A549 (cell line): ENCODE data around the gene COPB1. TPM values are rescaled to one million over a fixed set of nuclear protein-coding genes. Genes with fewer than 3 reads are reported as not detected.

Source experiments
- ATAC-seq, 2 experiments: fragments of 200-7000 bp in 1 of 2; fragments of >200 bp in 1 of 2; cut with Nextera tagmentation in 1 of 2; cut with Tn5 transposase in 1 of 2; 3 replicates each; pipeline versions ENCODE4 v1.8.0 to v1.9.1; 2018 to 2020; ENCODE audit warnings: mild to moderate bottlenecking in 1 of 2, moderate library complexity in 1 of 2
- CTCF ChIA-PET: fragments of 300-600 bp; sonication (Branson Sonifier 250); formaldehyde crosslinking; extraction: SDS; loops from one replicate; lab custom pipeline; 2021; ENCODE audit warnings: antibody characterized with exemption, inconsistent platforms; lab: Yijun Ruan, JAX
- POLR2A ChIA-PET: fragments of 350-600 bp; formaldehyde crosslinking; extraction: SDS; loops from one replicate; lab custom pipeline; 2021; ENCODE audit warnings: antibody characterized with exemption, inconsistent platforms; lab: Yijun Ruan, JAX
- DNase-seq, 2 experiments: peaks; one replicate each; pipeline versions ENCODE4 v3.0.0 to v3.0.0-alpha.2; 2011 to 2016; ENCODE audit warnings: low read depth in 1 of 2, low spot score in 1 of 2
- FAIRE-seq: peaks from 2 replicates; lab custom pipeline; 2011; peaks lifted over from hg19 to GRCh38; lab: Jason Lieb, UNC
- H3K27ac ChIP-seq, 2 experiments: fragments of >200 bp; sonication (Bioruptor Twin); formaldehyde crosslinking; 3 replicates each; pipeline ENCODE4 v1.5.1; 2016 to 2017
- H3K4me1 ChIP-seq: fragments of >200 bp; sonication (Bioruptor Twin); formaldehyde crosslinking; 3 replicates; pipeline ENCODE4 v1.6.1; 2016
- H3K4me2 ChIP-seq: fragments of >200 bp; sonication (Bioruptor Twin); formaldehyde crosslinking; 3 replicates; pipeline ENCODE4 v1.6.1; 2016
- H3K4me3 ChIP-seq: fragments of >200 bp; sonication (Bioruptor Twin); formaldehyde crosslinking; 3 replicates; pipeline ENCODE4 v1.5.1; 2016
- H3K9me3 ChIP-seq: fragments of >200 bp; sonication (Bioruptor Twin); formaldehyde crosslinking; 3 replicates; pipeline ENCODE4 v1.6.1; 2016
- ATOH8 ChIP-seq: fragments of 250-450 bp; sonication (Bioruptor Pico); IDR thresholded peaks from 2 replicates; pipeline ENCODE4 v1.5.0; 2020; ENCODE audit warnings: low read depth, mild to moderate bottlenecking, moderate library complexity
- CTCF ChIP-seq: fragments of >200 bp; sonication (Bioruptor Twin); formaldehyde crosslinking; IDR thresholded peaks from 3 replicates; pipeline ENCODE4 v1.5.1; 2016
- EHMT2 ChIP-seq: fragments of 200-600 bp; sonication (generic); IDR thresholded peaks from 2 replicates; pipeline ENCODE4 v1.6.1; 2016; ENCODE audit warnings: antibody characterized with exemption, low read depth, mild to moderate bottlenecking, moderate library complexity
- EP300 ChIP-seq, 2 experiments: fragments of >200 bp; sonication (Bioruptor Twin); formaldehyde crosslinking; IDR thresholded peaks; 2 replicates in 1 of 2; 3 replicates in 1 of 2; pipeline ENCODE4 v1.6.1; 2016 to 2017
- HDAC2 ChIP-seq: fragments of 200-600 bp; sonication (generic); IDR thresholded peaks from 2 replicates; pipeline ENCODE4 v1.6.1; 2016
- HES2 ChIP-seq: fragments of >200 bp; sonication (Bioruptor Twin); formaldehyde crosslinking; IDR thresholded peaks from 2 replicates; pipeline ENCODE4 v1.6.1; 2016
- HEYL ChIP-seq: fragments of 250-450 bp; sonication (Bioruptor Pico); IDR thresholded peaks from 2 replicates; pipeline ENCODE4 v1.8.0; 2021; ENCODE audit warnings: mild to moderate bottlenecking, moderate library complexity
- KDM5A ChIP-seq: fragments of 200-600 bp; sonication (generic); IDR thresholded peaks from 2 replicates; pipeline ENCODE4 v1.6.1; 2016; ENCODE audit warnings: antibody characterized with exemption, mild to moderate bottlenecking
- MAFK ChIP-seq: fragments of 450-650 bp; IDR thresholded peaks from 2 replicates; pipeline ENCODE4 v1.6.1; 2014; ENCODE audit not compliant: partially characterized antibody
- MAX ChIP-seq: IDR thresholded peaks from 2 replicates; pipeline ENCODE4 v1.6.1; 2012
- MYC ChIP-seq: IDR thresholded peaks from 2 replicates; pipeline ENCODE4 v1.6.1; 2012; ENCODE audit warnings: mild to moderate bottlenecking, inconsistent platforms, low read length, improper control_type of control experiment, borderline replicate concordance
- NFE2L2 ChIP-seq: fragments of 150-350 bp; conservative IDR thresholded peaks from 2 replicates; pipeline ENCODE4 v1.6.1; 2014; ENCODE audit warnings: low read length
- NR3C1 ChIP-seq: fragments of >200 bp; sonication (Bioruptor Twin); formaldehyde crosslinking; IDR thresholded peaks from 3 replicates; pipeline ENCODE4 v1.6.1; 2017
- POLR2AphosphoS2 ChIP-seq: conservative IDR thresholded peaks from 2 replicates; pipeline ENCODE4 v1.6.1; 2012; ENCODE audit warnings: low read length, improper control_type of control experiment, inconsistent platforms
- RAD21 ChIP-seq, 2 experiments: fragments of >200 bp in 1 of 2; sonication (Bioruptor Twin) in 1 of 2; formaldehyde crosslinking in 1 of 2; IDR thresholded peaks in 1 of 2; conservative IDR thresholded peaks in 1 of 2; 2 replicates in 1 of 2; 3 replicates in 1 of 2; pipeline ENCODE4 v1.6.1; 2012 to 2018; ENCODE audit warnings: inconsistent platforms in 1 of 2
- SMC3 ChIP-seq: fragments of >200 bp; sonication (Bioruptor Twin); formaldehyde crosslinking; IDR thresholded peaks from 3 replicates; pipeline ENCODE4 v1.6.1; 2018; ENCODE audit warnings: inconsistent platforms
- SREBF2 ChIP-seq: fragments of 450-650 bp; IDR thresholded peaks from 2 replicates; pipeline ENCODE4 v1.6.1; 2014; ENCODE audit warnings: mild to moderate bottlenecking, moderate library complexity
- ZNF302 ChIP-seq: fragments of 250-450 bp; sonication (Bioruptor Pico); IDR thresholded peaks from 2 replicates; pipeline ENCODE4 v1.9.0; 2021; ENCODE audit warnings: inconsistent platforms, mild to moderate bottlenecking, moderate library complexity
- WGBS: methylation state at CpG from one replicate; pipeline ENCODE4 v1.1.6; 2017; ENCODE audit errors: missing lambda C conversion rate; 5-methylcytosine and 5-hydroxymethylcytosine counted together
- polyA plus RNA-seq, 4 experiments: library from polyadenylated mRNA; depleted of rRNA in 3 of 4; stranded (reverse); fragments of >200 nt; fragmentation: RNase III in 1 of 4; extraction: RNeasy Plus Mini Kit Qiagen cat#74134 plus additional on column Dnase treatment in 1 of 4; gene quantifications; 2 replicates in 3 of 4; 3 replicates in 1 of 4; pipeline ENCODE4 v1.2.3, GENCODE V29; 2011 to 2017

The COPB1 gene
- polyA plus RNA-seq, 2 of the 4 experiments (the other 2 are of a cell fraction): 128 to 232 TPM

GRCh38 chr11:14418801-14419417 is 80.7 kb downstream of the COPB1 start:
- ATAC-seq (peak; percentile 50 to 66; a peak in 4 of 6 replicates), DNase-seq (peak; percentile 67)
- POLR2A ChIA-PET: interaction anchor here (0.5 to 1.0 kb wide), 4 partner anchors 36 to 118 kb away, joined by 4 to 9 read pairs (median 5); no protein-coding TSS in a partner anchor
- H3K4me2 ChIP-seq: no peak overlapping the region
- peaks cover 39% of the 10 kb centered on the region for H3K4me1 ChIP-seq
- CTCF ChIA-PET: interaction anchor here (0.6 to 8.5 kb wide), 58 partner anchors 9 to 488 kb away, joined by 3 to 127 read pairs (median 4); no protein-coding TSS in a partner anchor
- peak; percentile 65 for TF ChIP-seq CTCF
- peak; percentile 73 to 80 for TF ChIP-seq RAD21 (conservative IDR thresholded peaks at IDR 0.05 in 1 of 2, IDR thresholded peaks at IDR 0.05 in 1 of 2)
- no peak for TF ChIP-seq SREBF2
- TF ChIP-seq ATOH8 (CRISPR knock-in tag): no peak
- TF ChIP-seq SMC3: peak; percentile 68
- TF ChIP-seq, all 56 proteins: peak for 3
- Histone ChIP-seq H3K4me3 (no peak overlapping the region), H3K27ac (peak overlapping the region in 1 of 2 experiments; percentile 59; a peak in 3 of 6 replicates), H3K9me3 (no peaks in the 10 kb centered on the region)
- 39% methylated on average over 6 of the region's 6 CpGs for WGBS
- no peak for FAIRE-seq

- CTCF ChIA-PET: interaction anchor here (0.8 to 8.5 kb wide), 29 partner anchors 8 to 489 kb away, joined by 3 to 127 read pairs (median 6); no protein-coding TSS in a partner anchor
- FAIRE-seq (no peak), ATAC-seq (no peak), DNase-seq (no peak)
- Histone ChIP-seq H3K4me2 (no peak overlapping the region), H3K4me1 (peaks cover 32% of the 10 kb centered on the region), H3K27ac (no peak overlapping the region), H3K9me3 (no peaks in the 10 kb centered on the region), H3K4me3 (no peak overlapping the region)
- POLR2A ChIA-PET: interaction anchor here (0.6 to 1.0 kb wide), 2 partner anchors 37 to 58 kb away, joined by 4 to 9 read pairs; no protein-coding TSS in a partner anchor
- WGBS: 81% methylated on average over 4 of the region's 4 CpGs
- TF ChIP-seq HES2 (no peak), MYC (no peak), HEYL (CRISPR knock-in tag) (no peak), HDAC2 (no peak), POLR2AphosphoS2 (no peak)
These were observed 81.8 kb downstream of the COPB1 start for GRCh38 chr11:14417617-14418374.

- CTCF ChIA-PET: interaction anchor here (0.6 to 8.5 kb wide), 11 partner anchors 12 to 1508 kb away, joined by 3 to 127 read pairs (median 6); no protein-coding TSS in a partner anchor
- POLR2A ChIA-PET: no interaction called here
- no peak for ATAC-seq
- FAIRE-seq: no peak
- H3K4me2 ChIP-seq: no peak overlapping the region
- TF ChIP-seq SMC3 (no peak), SREBF2 (no peak), KDM5A (no peak), EHMT2 (no peak), MAFK (no peak), MAX (no peak), NFE2L2 (no peak), EP300 (IDR thresholded peaks at IDR 0.05) (no peak), RAD21 (conservative IDR thresholded peaks at IDR 0.05 in 1 of 2, IDR thresholded peaks at IDR 0.05 in 1 of 2) (no peak), ZNF302 (CRISPR knock-in tag) (no peak), NR3C1 (no peak)
- peaks cover 30% of the 10 kb centered on the region for H3K4me1 ChIP-seq
- H3K4me3 ChIP-seq: no peak overlapping the region
- 94% methylated on average over 4 of the region's 4 CpGs for WGBS
- no peak overlapping the region for H3K27ac ChIP-seq
- no peak for DNase-seq
- no peaks in the 10 kb centered on the region for H3K9me3 ChIP-seq
These were observed 82.4 kb downstream of the COPB1 start for GRCh38 chr11:14417186-14417585.
